HepG2 (cell line): ENCODE results near the gene TMEM106B. TPM values are rescaled to one million over a fixed set of nuclear protein-coding genes. Genes with fewer than 3 reads are reported as not detected.

Experiments used
- ATAC-seq: fragments of 200-7000 bp; cut with Tn5 transposase; 3 replicates; pipeline ENCODE4 v1.9.1; 2020; ENCODE audit warnings: mild to moderate bottlenecking, moderate library complexity
- BruUV-seq: library from RNA; stranded (reverse); fragments of 400-500 nt; replicated peaks from 2 replicates; lab custom pipeline; 2021; lab: Mats Ljungman, UMichigan
- CTCF ChIA-PET: fragments of 300-600 bp; formaldehyde crosslinking; extraction: SDS; loops from one replicate; lab custom pipeline; 2021; ENCODE audit warnings: low total read pairs, inconsistent platforms, low intra/inter-chr PET ratio; lab: Yijun Ruan, JAX
- POLR2A ChIA-PET: fragments of 350-600 bp; sonication (Branson Sonifier 250); formaldehyde crosslinking; loops from one replicate; lab custom pipeline; 2020; ENCODE audit warnings: antibody characterized with exemption, inconsistent platforms; lab: Yijun Ruan, JAX
- DNase-seq: peaks from one replicate; pipeline ENCODE4 v3.0.0-alpha.2; 2015; ENCODE audit warnings: low spot score
- FAIRE-seq: peaks from 3 replicates; lab custom pipeline; 2011; peaks lifted over from hg19 to GRCh38; lab: Jason Lieb, UNC
- H2AFZ ChIP-seq: one replicate; pipeline ENCODE4 v1.6.1; 2011; ENCODE audit warnings: low read length, inconsistent platforms
- H3K27ac ChIP-seq: fragments of 300-600 bp; 3 replicates; pipeline ENCODE4 v1.8.0; 2011; ENCODE audit warnings: mixed run types, mild to moderate bottlenecking, mixed read lengths, low read length, inconsistent platforms; ENCODE audit not compliant: insufficient read depth; ENCODE audit errors: extremely low read length
- H3K27me3 ChIP-seq, 2 experiments: fragments of 200-600 bp in 1 of 2; 2 replicates in 1 of 2; 3 replicates in 1 of 2; pipeline versions ENCODE4 v1.6.0 to v1.8.0; 2011; ENCODE audit warnings: low read length in 2 of 2, mild to moderate bottlenecking in 2 of 2, moderate library complexity in 2 of 2, inconsistent platforms in 1 of 2; ENCODE audit not compliant: insufficient read depth in 2 of 2, control insufficient read depth in 1 of 2
- H3K36me3 ChIP-seq, 2 experiments: fragments of 200-600 bp in 1 of 2; replicated peaks in 1 of 2; 2 replicates in 1 of 2; 3 replicates in 1 of 2; pipeline versions ENCODE4 v1.5.1 to v1.8.0; 2011; ENCODE audit warnings: low read length in 2 of 2, inconsistent platforms in 1 of 2; ENCODE audit not compliant: insufficient read depth in 2 of 2, control insufficient read depth in 1 of 2
- H3K4me1 ChIP-seq: 2 replicates; pipeline ENCODE4 v1.5.1; 2012; ENCODE audit warnings: low read length, inconsistent platforms; ENCODE audit not compliant: insufficient read depth
- H3K4me2 ChIP-seq: 2 replicates; pipeline ENCODE4 v1.6.0; 2011; ENCODE audit warnings: low read depth, low read length, inconsistent platforms
- H3K4me3 ChIP-seq, 3 experiments: fragments of 200-600 bp in 1 of 3; sonication (generic), shearing (Covaris generic) in 1 of 3; replicated peaks in 1 of 3; 2 replicates each; pipeline ENCODE4 v1.5.1; 2011 to 2016; ENCODE audit warnings: low read length in 3 of 3, inconsistent platforms in 2 of 3, low read depth in 2 of 3, mild to moderate bottlenecking in 2 of 3, control low read depth in 1 of 3, mixed read lengths in 1 of 3; ENCODE audit not compliant: insufficient read depth in 1 of 3
- H3K79me2 ChIP-seq: one replicate; pipeline ENCODE4 v1.6.1; 2011; ENCODE audit warnings: low read length, inconsistent platforms; ENCODE audit not compliant: insufficient read depth
- H3K9ac ChIP-seq: 2 replicates; pipeline ENCODE4 v1.6.0; 2011; ENCODE audit warnings: mild to moderate bottlenecking, low read depth, low read length, inconsistent platforms; ENCODE audit not compliant: insufficient read depth
- H3K9me3 ChIP-seq: 2 replicates; pipeline ENCODE4 v1.5.1; 2012; ENCODE audit warnings: mild to moderate bottlenecking, low read length
- H4K20me1 ChIP-seq: 2 replicates; pipeline ENCODE4 v1.6.0; 2011; ENCODE audit warnings: inconsistent platforms, mild to moderate bottlenecking, low read length, moderate library complexity; ENCODE audit not compliant: insufficient read depth
- ATAD3A ChIP-seq: sonication (generic); formaldehyde crosslinking; IDR thresholded peaks from 2 replicates; pipeline ENCODE4 v1.4.0; 2020; ENCODE audit warnings: missing genetic modification reagents
- ESRRA ChIP-seq: sonication (generic); formaldehyde crosslinking; IDR thresholded peaks from 2 replicates; pipeline ENCODE4 v1.5.1; 2020; ENCODE audit warnings: mild to moderate bottlenecking, low read depth, missing genetic modification reagents
- ETV6 ChIP-seq: sonication (generic); formaldehyde crosslinking; conservative IDR thresholded peaks from 2 replicates; pipeline ENCODE4 v1.4.0; 2020; ENCODE audit warnings: missing genetic modification reagents
- FOSL1 ChIP-seq: sonication (generic); formaldehyde crosslinking; IDR thresholded peaks from 2 replicates; pipeline ENCODE4 v1.9.0; 2021; ENCODE audit warnings: missing genetic modification reagents, borderline replicate concordance
- FOXA1 ChIP-seq, 2 experiments: fragments of 450-650 bp in 1 of 2; sonication (generic) in 1 of 2; formaldehyde crosslinking in 1 of 2; IDR thresholded peaks; 2 replicates each; pipeline versions ENCODE4 v1.4.0 to v1.6.1; 2016 to 2020; ENCODE audit warnings: missing genetic modification reagents in 1 of 2
- KLF9 ChIP-seq: IDR thresholded peaks from 2 replicates; pipeline ENCODE4 v1.6.1; 2016; ENCODE audit warnings: low read depth
- NFE2 ChIP-seq: sonication (generic); formaldehyde crosslinking; IDR thresholded peaks from 2 replicates; pipeline ENCODE4 v1.4.0; 2020; ENCODE audit warnings: missing genetic modification reagents
- STAT5B ChIP-seq: sonication (generic); formaldehyde crosslinking; IDR thresholded peaks from 2 replicates; pipeline ENCODE4 v1.4.0; 2020; ENCODE audit warnings: missing genetic modification reagents
- TAF1 ChIP-seq: sonication (generic); formaldehyde crosslinking; IDR thresholded peaks from 2 replicates; pipeline ENCODE4 v1.4.0; 2020; ENCODE audit warnings: missing genetic modification reagents
- TBX2 ChIP-seq: sonication (generic); formaldehyde crosslinking; IDR thresholded peaks from 2 replicates; pipeline ENCODE4 v1.5.0; 2020; ENCODE audit warnings: missing genetic modification reagents, mild to moderate bottlenecking, borderline replicate concordance
- ZNF292 ChIP-seq: sonication (generic); formaldehyde crosslinking; IDR thresholded peaks from 2 replicates; pipeline ENCODE4 v1.8.1; 2022; ENCODE audit warnings: mild to moderate bottlenecking, low read depth, missing genetic modification reagents, borderline replicate concordance
- in situ Hi-C: cut with HindIII; loops from 2 replicates; pipeline ENCODE4 v1.10.0; 2017; ENCODE audit warnings: low pct_unique_long_range_greater_than_20kb; ENCODE audit not compliant: extremely low pct_ligation_motif_present
- intact Hi-C: fragments of 100-400 bp; cut with micrococcal nuclease; formaldehyde crosslinking; loops from one replicate; pipeline ENCODE4 v1.10.0; 2022; ENCODE audit not compliant: unreplicated experiment
- polyA plus RNA-seq, 8 experiments: library from polyadenylated mRNA; depleted of rRNA in 3 of 8; stranded (reverse) in 7 of 8; unstranded in 1 of 8; fragments of >200 nt; fragmentation: Illumina TruSeq in 4 of 8; extraction: Trizol in 4 of 8; gene quantifications; 2 replicates each; pipeline versions ENCODE4 v1.2.1 to v1.2.3, GENCODE V29; 2011 to 2016; ENCODE audit warnings: low read depth in 4 of 8, missing spikeins in 1 of 8, mixed read lengths in 1 of 8; ENCODE audit not compliant: insufficient read depth in 1 of 8
- total RNA-seq, 5 experiments: library from RNA; depleted of rRNA; stranded (reverse); fragments of >200 nt; fragmentation: Illumina TruSeq; extraction: Trizol; gene quantifications; 2 replicates each; pipeline ENCODE4 v1.2.3, GENCODE V29; 2016; ENCODE audit warnings: low read depth in 1 of 5
- TF ChIP-seq, protein P1 (sequence below): sonication (generic); formaldehyde crosslinking; IDR thresholded peaks from 2 replicates; pipeline ENCODE4 v1.9.0; 2022; ENCODE audit warnings: low read depth, missing genetic modification reagents
- TF ChIP-seq, protein P2 (sequence below): sonication (generic); formaldehyde crosslinking; IDR thresholded peaks from 2 replicates; pipeline ENCODE4 v1.4.0; 2020; ENCODE audit warnings: mild to moderate bottlenecking, missing genetic modification reagents, borderline replicate concordance

The TMEM106B gene
- total and polyA plus RNA-seq, 2 of the 13 experiments (the other 11 are each of a cell fraction or from before 2014, with no cell fraction given): 16.8 to 25.1 TPM

DNA sequence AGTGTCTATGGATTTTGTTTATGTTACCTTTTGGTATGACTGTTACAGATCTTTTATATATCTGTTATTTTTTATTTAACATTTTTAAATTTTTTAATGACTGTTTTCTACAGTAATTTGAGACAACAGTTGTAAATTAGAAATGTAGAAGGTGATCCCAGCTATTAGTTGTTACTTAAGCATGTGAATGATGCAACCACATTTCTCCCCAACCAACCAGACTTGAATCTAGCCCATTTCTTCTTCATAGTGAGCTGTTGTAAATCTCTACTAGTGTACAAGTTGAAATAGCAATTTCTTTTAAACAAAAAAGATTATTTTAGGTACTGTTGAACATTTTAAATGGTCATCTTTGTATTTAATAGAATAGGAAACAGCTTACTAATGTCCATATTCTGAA is 18.0 kb downstream of the TMEM106B start:
- Histone ChIP-seq H3K79me2 (no peaks in the 10 kb centered on the region), H3K27me3 (no peaks in the 10 kb centered on the region), H3K36me3 (peaks cover 0 to 5% of the 10 kb centered on the region in 2 experiments; a peak in 2 of 5 replicates), H3K4me2 (no peak overlapping the region), H3K4me3 (no peak overlapping the region), H4K20me1 (no peaks in the 10 kb centered on the region), H3K9me3 (no peaks in the 10 kb centered on the region), H3K9ac (no peak overlapping the region), H3K27ac (no peak overlapping the region), H3K4me1 (no peaks in the 10 kb centered on the region)
- ATAC-seq (no peak), FAIRE-seq (no peak), DNase-seq (no peak)
- BruUV-seq: no TSS peak
- in situ Hi-C loops: no loop called here
- intact Hi-C loops: no loop called here
- POLR2A ChIA-PET: interaction anchor here (1.4 kb wide), 1 partner anchor 18 kb away, joined by 3 read pairs; the partner anchor contains the start of gene TMEM106B
- TF ChIP-seq STAT5B (CRISPR knock-in tag) (no peak), NFE2 (CRISPR knock-in tag) (no peak), ETV6 (CRISPR knock-in tag) (no peak), ZNF292 (CRISPR knock-in tag) (no peak), FOSL1 (CRISPR knock-in tag) (no peak), ESRRA (CRISPR knock-in tag) (no peak), FOXA1 (IDR thresholded peaks at IDR 0.05) (no peak), FOXA1 (CRISPR knock-in tag; IDR thresholded peaks at IDR 0.05) (no peak), KLF9 (no peak), TBX2 (CRISPR knock-in tag) (no peak), ATAD3A (no peak), TAF1 (no peak)
- TF ChIP-seq, protein P1, sequence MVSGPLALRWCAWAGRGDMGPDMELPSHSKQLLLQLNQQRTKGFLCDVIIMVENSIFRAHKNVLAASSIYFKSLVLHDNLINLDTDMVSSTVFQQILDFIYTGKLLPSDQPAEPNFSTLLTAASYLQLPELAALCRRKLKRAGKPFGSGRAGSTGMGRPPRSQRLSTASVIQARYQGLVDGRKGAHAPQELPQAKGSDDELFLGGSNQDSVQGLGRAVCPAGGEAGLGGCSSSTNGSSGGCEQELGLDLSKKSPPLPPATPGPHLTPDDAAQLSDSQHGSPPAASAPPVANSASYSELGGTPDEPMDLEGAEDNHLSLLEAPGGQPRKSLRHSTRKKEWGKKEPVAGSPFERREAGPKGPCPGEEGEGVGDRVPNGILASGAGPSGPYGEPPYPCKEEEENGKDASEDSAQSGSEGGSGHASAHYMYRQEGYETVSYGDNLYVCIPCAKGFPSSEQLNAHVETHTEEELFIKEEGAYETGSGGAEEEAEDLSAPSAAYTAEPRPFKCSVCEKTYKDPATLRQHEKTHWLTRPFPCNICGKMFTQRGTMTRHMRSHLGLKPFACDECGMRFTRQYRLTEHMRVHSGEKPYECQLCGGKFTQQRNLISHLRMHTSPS (CRISPR knock-in tag): no peak
- TF ChIP-seq, protein P2, sequence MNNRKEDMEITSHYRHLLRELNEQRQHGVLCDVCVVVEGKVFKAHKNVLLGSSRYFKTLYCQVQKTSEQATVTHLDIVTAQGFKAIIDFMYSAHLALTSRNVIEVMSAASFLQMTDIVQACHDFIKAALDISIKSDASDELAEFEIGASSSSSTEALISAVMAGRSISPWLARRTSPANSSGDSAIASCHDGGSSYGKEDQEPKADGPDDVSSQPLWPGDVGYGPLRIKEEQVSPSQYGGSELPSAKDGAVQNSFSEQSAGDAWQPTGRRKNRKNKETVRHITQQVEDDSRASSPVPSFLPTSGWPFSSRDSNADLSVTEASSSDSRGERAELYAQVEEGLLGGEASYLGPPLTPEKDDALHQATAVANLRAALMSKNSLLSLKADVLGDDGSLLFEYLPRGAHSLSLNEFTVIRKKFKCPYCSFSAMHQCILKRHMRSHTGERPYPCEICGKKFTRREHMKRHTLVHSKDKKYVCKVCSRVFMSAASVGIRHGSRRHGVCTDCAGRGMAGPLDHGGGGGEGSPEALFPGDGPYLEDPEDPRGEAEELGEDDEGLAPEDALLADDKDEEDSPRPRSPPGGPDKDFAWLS (CRISPR knock-in tag): no peak
- TF ChIP-seq, all 625 proteins: peak for 0
- no peak overlapping the region for H2AFZ ChIP-seq
- CTCF ChIA-PET: no interaction called here
